Measurements from ENCODE around the gene CRYL1. TPM values are rescaled to one million over a fixed set of nuclear protein-coding genes. Genes with fewer than 3 reads are reported as not detected.

CRYL1 gene
- total and polyA plus RNA-seq, 2 of the 13 experiments (the other 11 are each of a cell fraction or from before 2014, with no cell fraction given): 57.2 to 115 TPM

DNA sequence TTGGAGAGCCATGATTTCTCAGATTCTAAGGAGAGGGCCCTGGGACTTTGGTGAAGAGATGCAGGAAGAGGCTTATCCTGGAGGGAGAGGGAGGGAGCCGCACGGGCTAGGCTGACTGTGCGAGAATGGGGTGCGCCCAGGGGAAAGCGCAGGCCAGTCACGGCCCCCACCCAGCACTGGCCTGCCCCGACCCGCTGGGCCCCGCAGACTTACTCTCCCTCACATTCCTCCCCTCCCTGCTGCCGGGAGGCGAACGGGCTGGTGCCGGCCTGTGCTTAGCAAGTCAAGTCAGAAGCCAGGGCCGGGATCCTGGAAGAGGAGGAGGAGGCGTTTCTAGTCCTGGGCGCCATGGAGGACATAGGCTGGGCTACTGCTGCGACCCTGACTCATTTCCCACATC lies 120.0 kb downstream of the CRYL1 start:
- Histone ChIP-seq H3K9me3 (ENCODE audit: low read length) (no peaks in the 10 kb centered on the region), H4K20me1 (ENCODE audit: insufficient read depth, low read length) (no peaks in the 10 kb centered on the region), H3K27me3 (ENCODE audit: control insufficient read depth in 1 of 2, insufficient read depth in 2 of 2, low read length in 2 of 2) (no peaks in the 10 kb centered on the region; a peak in 1 of 5 replicates), H3K4me1 (ENCODE audit: insufficient read depth, low read length) (no peaks in the 10 kb centered on the region), H2AFZ (ENCODE audit: low read length) (no peak overlapping the region), H3K36me3 (replicated peaks in 1 of 2; ENCODE audit: control insufficient read depth in 1 of 2, insufficient read depth in 2 of 2, low read length in 2 of 2) (peaks cover 0 to 7% of the 10 kb centered on the region in 2 experiments; a peak in 2 of 5 replicates), H3K4me3 (replicated peaks in 1 of 3; ENCODE audit: insufficient read depth in 1 of 3, low read depth in 2 of 3, low read length in 3 of 3) (no peak overlapping the region), H3K4me2 (ENCODE audit: low read depth, low read length) (no peak overlapping the region), H3K79me2 (ENCODE audit: insufficient read depth, low read length) (no peaks in the 10 kb centered on the region), H3K27ac (ENCODE audit: extremely low read length, insufficient read depth, low read length) (no peak overlapping the region), H3K9ac (ENCODE audit: insufficient read depth, low read depth, low read length) (no peak overlapping the region)
- intact Hi-C loops (cut with micrococcal nuclease; ENCODE audit: unreplicated experiment): no loop called here
- BruUV-seq (replicated peaks): no TSS peak
- no peak for ATAC-seq
- 98% methylated on average over 10 of the region's 17 CpGs for WGBS (ENCODE audit: low lambda C conversion rate)
- in situ Hi-C loops (cut with HindIII; ENCODE audit: extremely low pct_ligation_motif_present, low pct_unique_long_range_greater_than_20kb): no loop called here
- DNase-seq (ENCODE audit: low spot score): no peak
- FAIRE-seq: no peak
- POLR2A ChIA-PET: no interaction called here
- CTCF ChIA-PET (ENCODE audit: low intra/inter-chr PET ratio, low total read pairs): no interaction called here
- TF ChIP-seq ZNF83 (CRISPR knock-in tag; IDR thresholded peaks at IDR 0.05; ENCODE audit: borderline replicate concordance): no peak
- TF ChIP-seq GMEB2 (CRISPR knock-in tag; IDR thresholded peaks at IDR 0.05; ENCODE audit: low read depth): no peak
- TF ChIP-seq HOMEZ (CRISPR knock-in tag; IDR thresholded peaks at IDR 0.05; ENCODE audit: low read depth): no peak
- TF ChIP-seq ZNF850 (CRISPR knock-in tag; conservative IDR thresholded peaks at IDR 0.05): no peak
- no peak for TF ChIP-seq TCF7 (IDR thresholded peaks at IDR 0.05; ENCODE audit: low read depth)
- TF ChIP-seq JUNB (CRISPR knock-in tag; IDR thresholded peaks at IDR 0.05; ENCODE audit: borderline replicate concordance): no peak

All from HepG2 (cell line).